ENCODE measurements around the gene TRAPPC8.
"Not testable (repeated sequence)": the region's sequence is repeated elsewhere in the genome, so short reads cannot be mapped to it uniquely, and the experiment has no call there.

Gene TRAPPC8, protein sequence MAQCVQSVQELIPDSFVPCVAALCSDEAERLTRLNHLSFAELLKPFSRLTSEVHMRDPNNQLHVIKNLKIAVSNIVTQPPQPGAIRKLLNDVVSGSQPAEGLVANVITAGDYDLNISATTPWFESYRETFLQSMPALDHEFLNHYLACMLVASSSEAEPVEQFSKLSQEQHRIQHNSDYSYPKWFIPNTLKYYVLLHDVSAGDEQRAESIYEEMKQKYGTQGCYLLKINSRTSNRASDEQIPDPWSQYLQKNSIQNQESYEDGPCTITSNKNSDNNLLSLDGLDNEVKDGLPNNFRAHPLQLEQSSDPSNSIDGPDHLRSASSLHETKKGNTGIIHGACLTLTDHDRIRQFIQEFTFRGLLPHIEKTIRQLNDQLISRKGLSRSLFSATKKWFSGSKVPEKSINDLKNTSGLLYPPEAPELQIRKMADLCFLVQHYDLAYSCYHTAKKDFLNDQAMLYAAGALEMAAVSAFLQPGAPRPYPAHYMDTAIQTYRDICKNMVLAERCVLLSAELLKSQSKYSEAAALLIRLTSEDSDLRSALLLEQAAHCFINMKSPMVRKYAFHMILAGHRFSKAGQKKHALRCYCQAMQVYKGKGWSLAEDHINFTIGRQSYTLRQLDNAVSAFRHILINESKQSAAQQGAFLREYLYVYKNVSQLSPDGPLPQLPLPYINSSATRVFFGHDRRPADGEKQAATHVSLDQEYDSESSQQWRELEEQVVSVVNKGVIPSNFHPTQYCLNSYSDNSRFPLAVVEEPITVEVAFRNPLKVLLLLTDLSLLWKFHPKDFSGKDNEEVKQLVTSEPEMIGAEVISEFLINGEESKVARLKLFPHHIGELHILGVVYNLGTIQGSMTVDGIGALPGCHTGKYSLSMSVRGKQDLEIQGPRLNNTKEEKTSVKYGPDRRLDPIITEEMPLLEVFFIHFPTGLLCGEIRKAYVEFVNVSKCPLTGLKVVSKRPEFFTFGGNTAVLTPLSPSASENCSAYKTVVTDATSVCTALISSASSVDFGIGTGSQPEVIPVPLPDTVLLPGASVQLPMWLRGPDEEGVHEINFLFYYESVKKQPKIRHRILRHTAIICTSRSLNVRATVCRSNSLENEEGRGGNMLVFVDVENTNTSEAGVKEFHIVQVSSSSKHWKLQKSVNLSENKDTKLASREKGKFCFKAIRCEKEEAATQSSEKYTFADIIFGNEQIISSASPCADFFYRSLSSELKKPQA (N-terminal part only)

DNA sequence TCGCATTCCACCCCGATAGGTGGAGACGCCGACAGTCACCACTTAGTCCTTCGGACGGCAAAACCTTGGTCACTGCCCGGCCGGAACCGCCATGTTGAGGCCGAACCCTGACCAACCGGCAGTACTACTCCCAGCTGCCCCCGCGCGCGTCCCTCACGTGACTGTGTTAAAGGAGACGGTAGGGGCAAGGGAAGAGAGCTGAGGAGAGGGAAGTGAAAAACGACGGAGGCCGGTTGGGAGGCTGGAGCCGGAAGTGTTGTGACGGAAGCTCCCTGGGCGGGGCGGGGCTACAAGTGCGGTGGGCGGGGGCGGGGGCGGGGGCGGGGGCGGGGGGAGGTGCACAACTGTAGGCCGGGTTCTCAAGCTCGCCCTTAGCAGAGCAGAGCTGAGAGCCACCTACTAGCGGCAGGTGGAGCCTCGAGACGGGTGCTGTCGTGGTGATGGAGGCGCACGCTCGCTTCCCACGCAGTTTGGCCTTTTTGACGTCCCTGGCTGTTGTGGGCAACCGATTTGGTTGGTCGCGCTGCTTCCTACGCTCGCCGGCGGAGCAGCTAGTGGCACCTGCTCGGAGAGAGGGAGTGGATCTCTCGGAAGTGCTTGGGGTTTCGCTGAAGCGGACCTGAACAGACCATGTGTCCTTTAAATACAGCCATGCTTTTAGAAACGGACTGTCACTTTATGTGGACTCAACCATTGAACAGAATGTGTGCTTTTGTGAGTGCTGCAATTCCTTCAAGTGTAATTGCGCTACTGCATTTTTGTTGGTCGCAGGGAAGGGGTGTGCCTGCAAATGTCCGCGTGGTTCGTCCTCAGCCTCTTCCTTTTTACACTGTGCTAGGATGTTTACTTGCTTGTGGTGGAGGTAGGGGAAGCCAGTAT is at the start of gene TRAPPC8:
TRAPPC8 (minus strand) TSS at position 130 of the 879 bp plus-strand sequence. CDS start 364 bp downstream, outside the sequence.
- FAIRE-seq, result no peak
- DNase-seq (ENCODE audit: low spot score), result peak; percentile 94

GRCh38 chr18:31990823-31991222 is 47.9 kb upstream of the TRAPPC8 start:
- no peak for FAIRE-seq
- no peak for DNase-seq (ENCODE audit: low spot score)

- FAIRE-seq, result no peak
- no peak for DNase-seq (ENCODE audit: low spot score)
Measured at GRCh38 chr18:31983976-31984375, 41.0 kb upstream of the TRAPPC8 start.

DNA sequence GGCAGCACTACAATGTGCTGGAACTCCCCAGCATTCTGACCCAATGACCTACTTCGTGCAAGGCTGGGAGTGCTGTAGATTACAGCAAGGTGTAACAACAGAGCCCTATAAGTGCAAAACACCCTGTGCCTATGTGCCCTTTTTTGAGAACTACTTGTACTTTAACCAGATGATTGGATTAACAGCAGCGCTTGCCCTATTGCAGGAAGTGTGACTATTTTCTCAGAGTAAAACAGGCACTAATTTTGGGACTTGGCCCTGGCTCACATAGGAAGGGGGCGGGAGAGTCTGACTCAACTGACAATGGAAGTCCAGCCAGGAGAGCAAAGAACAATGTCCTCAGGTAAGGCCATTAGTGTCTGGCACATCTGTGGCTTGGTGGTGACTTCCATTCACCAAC is 40.1 kb upstream of the TRAPPC8 start:
- no peak for DNase-seq (ENCODE audit: low spot score)

DNA sequence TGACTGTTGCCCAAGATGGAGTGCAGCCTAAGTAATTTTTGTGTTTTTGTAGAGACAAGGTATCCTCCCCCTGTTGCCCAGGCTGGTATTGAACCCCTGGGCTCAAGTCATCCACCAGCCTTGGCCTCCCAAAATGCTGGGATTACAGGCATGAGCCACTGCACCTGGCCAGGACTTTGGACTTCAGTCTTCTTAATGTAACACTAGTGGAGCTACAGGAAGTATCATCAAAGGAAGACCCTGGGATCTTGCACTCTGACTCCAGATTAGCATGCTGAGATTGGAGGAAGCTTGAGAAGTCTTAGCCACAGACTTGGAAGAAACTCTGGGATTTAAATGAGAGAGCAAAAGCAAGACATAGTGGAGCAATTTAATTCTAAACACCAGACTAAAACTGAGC is 37.9 kb upstream of the TRAPPC8 start:
- DNase-seq (ENCODE audit: low spot score), result no peak
- FAIRE-seq, result no peak

More for the DNA sequence above, 40.1 kb upstream of the TRAPPC8 start:
- FAIRE-seq, result no peak

- no peak for FAIRE-seq
- DNase-seq (ENCODE audit: low spot score), result no peak
Measured at GRCh38 chr18:31979714-31980113, 36.8 kb upstream of the TRAPPC8 start.

- DNase-seq (ENCODE audit: low spot score), result no peak
- FAIRE-seq, result no peak
Measured at GRCh38 chr18:31978616-31979015, 35.7 kb upstream of the TRAPPC8 start.

- FAIRE-seq, result peak; percentile 10
- no peak for DNase-seq (ENCODE audit: low spot score)
Measured at GRCh38 chr18:31977270-31977872, 34.4 kb upstream of the TRAPPC8 start.

- DNase-seq (ENCODE audit: low spot score) (no peak), FAIRE-seq (no peak)
Measured at GRCh38 chr18:31976242-31976641, 33.3 kb upstream of the TRAPPC8 start.

GRCh38 chr18:31973929-31974546 is 31.1 kb upstream of the TRAPPC8 start:
- FAIRE-seq, result no peak
- no peak for DNase-seq (ENCODE audit: low spot score)

- DNase-seq (ENCODE audit: low spot score), result no peak
- FAIRE-seq, result no peak
Measured at GRCh38 chr18:31970617-31971016, 27.7 kb upstream of the TRAPPC8 start.

GRCh38 chr18:31965316-31965970 is 22.5 kb upstream of the TRAPPC8 start:
- FAIRE-seq, result no peak

GRCh38 chr18:31957728-31958127 is 14.8 kb upstream of the TRAPPC8 start:
- FAIRE-seq, result no peak

More at GRCh38 chr18:31965316-31965970, 22.5 kb upstream of the TRAPPC8 start:
- no peak for DNase-seq (ENCODE audit: low spot score)

DNA sequence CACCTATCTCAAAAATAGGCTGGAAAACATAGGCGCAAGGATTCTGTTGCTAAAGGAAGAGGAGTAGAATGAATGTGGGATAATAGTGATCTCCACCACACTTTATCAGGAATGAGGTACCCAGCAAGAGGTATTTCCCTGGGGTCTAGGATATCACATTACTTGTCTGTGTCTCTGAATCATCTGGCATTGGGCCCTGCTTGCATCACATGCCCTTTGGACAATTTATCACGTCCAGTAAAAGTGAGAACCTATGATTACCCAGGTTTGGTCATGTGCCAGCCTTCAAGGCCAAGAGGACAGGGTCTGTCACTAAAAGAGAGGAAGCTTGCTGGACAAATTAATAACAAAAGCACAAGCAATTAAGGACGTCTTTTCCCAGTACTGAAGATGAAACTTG is 11.4 kb upstream of the TRAPPC8 start:
- peak; percentile 8 for DNase-seq (ENCODE audit: low spot score)

More at GRCh38 chr18:31957728-31958127, 14.8 kb upstream of the TRAPPC8 start:
- DNase-seq (ENCODE audit: low spot score), result no peak

DNA sequence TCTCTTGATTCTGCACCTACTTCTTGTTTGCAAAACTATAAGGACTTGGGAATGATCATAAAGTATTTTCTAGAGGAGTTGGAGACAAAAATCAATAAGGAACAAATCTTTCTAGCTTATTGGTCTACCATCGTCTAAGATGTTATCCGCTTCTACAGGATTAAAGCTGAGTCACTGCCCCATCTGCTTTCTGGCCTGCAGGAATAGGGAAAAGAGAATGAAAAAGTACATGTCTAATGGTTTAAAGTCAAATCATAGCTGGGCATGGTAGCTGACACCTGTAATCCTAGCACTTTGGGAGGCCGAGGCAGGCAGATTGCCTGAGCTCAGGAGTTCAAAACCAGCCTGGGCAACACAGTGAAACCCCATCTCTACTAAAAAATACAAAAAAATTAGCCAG is 10.8 kb upstream of the TRAPPC8 start:
- not testable (repeated sequence) for FAIRE-seq

More for the DNA sequence above, 11.4 kb upstream of the TRAPPC8 start:
- no peak for FAIRE-seq

DNA sequence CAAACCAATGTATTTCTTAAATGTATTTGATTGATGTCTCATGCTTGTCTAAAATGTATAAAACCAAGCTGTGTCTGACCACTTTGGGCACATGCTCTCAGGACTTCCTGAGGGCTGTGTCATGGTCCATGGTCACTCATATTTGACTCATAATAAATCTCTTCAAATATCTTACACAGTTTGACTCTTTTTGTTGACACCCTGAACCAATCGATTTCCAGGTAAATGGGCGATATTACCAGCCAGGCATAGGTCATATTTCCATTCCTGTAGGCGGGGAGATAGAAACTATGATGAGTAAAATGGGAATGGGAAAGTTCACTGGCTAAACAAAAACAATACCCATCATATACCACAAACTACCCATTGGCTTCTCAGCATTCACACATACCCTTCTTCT is 9.3 kb upstream of the TRAPPC8 start:
- DNase-seq (ENCODE audit: low spot score) (no peak), FAIRE-seq (no peak)

More for the DNA sequence above, 10.8 kb upstream of the TRAPPC8 start:
- DNase-seq (ENCODE audit: low spot score), result not testable (repeated sequence)

GRCh38 chr18:31950583-31950982 is 7.7 kb upstream of the TRAPPC8 start:
- no peak for FAIRE-seq
- DNase-seq (ENCODE audit: low spot score), result no peak

- not testable (repeated sequence) for DNase-seq (ENCODE audit: low spot score); FAIRE-seq
Measured at GRCh38 chr18:31948349-31948748, 5.4 kb upstream of the TRAPPC8 start.

Measured in RCC 7860 (cell line).